Neural cell (in vitro differentiated cells): ENCODE data around the gene CDC37. TPM values are rescaled to one million over a fixed set of nuclear protein-coding genes. Genes with fewer than 3 reads are reported as not detected.

Experiments used
- H2AFZ ChIP-seq: fragments of 200-600, 300-800 bp; sonication (generic), shearing (Covaris generic); 2 replicates; pipeline ENCODE4 v1.6.0; 2014; ENCODE audit warnings: low read depth, mild to moderate bottlenecking, antibody characterized with exemption, low read length, moderate library complexity
- H3F3A ChIP-seq: fragments of 200-600 bp; shearing (Covaris generic); 2 replicates; pipeline ENCODE4 v1.6.1; 2016; ENCODE audit warnings: mild to moderate bottlenecking, moderate library complexity, mixed read lengths, antibody characterized with exemption, low read length; ENCODE audit not compliant: insufficient read depth, poor library complexity, severe bottlenecking
- H3K27ac ChIP-seq: fragments of 200-600, 300-800 bp; sonication (generic), shearing (Covaris generic); 2 replicates; pipeline ENCODE4 v1.5.1; 2014; ENCODE audit warnings: mild to moderate bottlenecking, low read length, moderate library complexity
- H3K27me3 ChIP-seq: fragments of 300-800, 200-600 bp; sonication (generic), shearing (Covaris generic); 2 replicates; pipeline ENCODE4 v1.6.0; 2014; ENCODE audit warnings: mild to moderate bottlenecking, low read depth, low read length, moderate library complexity; ENCODE audit not compliant: insufficient read depth
- H3K36me3 ChIP-seq: fragments of 300-800, 200-600 bp; sonication (generic), shearing (Covaris generic); 2 replicates; pipeline ENCODE4 v1.5.1; 2014; ENCODE audit warnings: mild to moderate bottlenecking, antibody characterized with exemption, low read length, moderate library complexity; ENCODE audit not compliant: insufficient read depth
- H3K4me2 ChIP-seq: fragments of 300-800, 200-600 bp; sonication (generic), shearing (Covaris generic); 2 replicates; pipeline ENCODE4 v1.6.0; 2014; ENCODE audit warnings: mild to moderate bottlenecking, low read length
- H3K4me3 ChIP-seq: fragments of 300-800, 200-600 bp; sonication (generic), shearing (Covaris generic); 2 replicates; pipeline ENCODE4 v1.5.1; 2014; ENCODE audit warnings: mild to moderate bottlenecking, low read length, moderate library complexity
- H3K79me2 ChIP-seq: fragments of 200-600 bp; shearing (Covaris generic); replicated peaks from 2 replicates; pipeline ENCODE4 v1.6.0; 2014; ENCODE audit warnings: mild to moderate bottlenecking, low read length, moderate library complexity; ENCODE audit not compliant: insufficient read depth
- H3K9ac ChIP-seq: fragments of 300-800, 200-600 bp; sonication (generic), shearing (Covaris generic); 2 replicates; pipeline ENCODE4 v1.6.1; 2016; ENCODE audit warnings: mild to moderate bottlenecking, low read length, mixed read lengths
- H3K9me2 ChIP-seq: fragments of 200-600 bp; shearing (Covaris generic); 2 replicates; pipeline ENCODE4 v1.6.1; 2016; ENCODE audit warnings: mild to moderate bottlenecking, low read length, mixed read lengths; ENCODE audit not compliant: insufficient read depth
- H3K9me3 ChIP-seq: fragments of 200-600, 300-800 bp; sonication (generic), shearing (Covaris generic); 2 replicates; pipeline ENCODE4 v1.6.1; 2016; ENCODE audit warnings: mild to moderate bottlenecking, mixed run types, low read length, moderate library complexity, mixed read lengths
- H4K20me1 ChIP-seq: fragments of 200-600 bp; shearing (Covaris generic); 2 replicates; pipeline ENCODE4 v1.6.1; 2016; ENCODE audit warnings: mild to moderate bottlenecking, mixed run types; ENCODE audit not compliant: insufficient read depth
- CTCF ChIP-seq: fragments of 450-650 bp; IDR thresholded peaks from 2 replicates; pipeline ENCODE4 v1.5.1; 2014; ENCODE audit warnings: antibody characterized with exemption, mild to moderate bottlenecking, moderate library complexity; ENCODE audit not compliant: poor library complexity, severe bottlenecking
- EP300 ChIP-seq: fragments of 450-650 bp; conservative IDR thresholded peaks from 2 replicates; pipeline ENCODE4 v1.6.1; 2014; ENCODE audit warnings: antibody characterized with exemption, mild to moderate bottlenecking, moderate library complexity; ENCODE audit not compliant: poor library complexity, severe bottlenecking
- EZH2 ChIP-seq: fragments of 200-600, 300-800 bp; shearing (Covaris generic), sonication (generic); IDR thresholded peaks from 2 replicates; pipeline ENCODE4 v1.6.1; 2014; ENCODE audit warnings: antibody characterized with exemption, low read length, borderline replicate concordance, mild to moderate bottlenecking; ENCODE audit not compliant: insufficient read depth, poor library complexity, severe bottlenecking
- MXI1 ChIP-seq: fragments of 450-650 bp; conservative IDR thresholded peaks from 2 replicates; pipeline ENCODE4 v1.6.1; 2014; ENCODE audit warnings: antibody characterized with exemption, mild to moderate bottlenecking; ENCODE audit not compliant: poor library complexity, severe bottlenecking
- POLR2AphosphoS5 ChIP-seq: IDR thresholded peaks from 2 replicates; pipeline ENCODE4 v1.6.1; 2012
- RAD21 ChIP-seq: fragments of 450-650 bp; conservative IDR thresholded peaks from 2 replicates; pipeline ENCODE4 v1.6.1; 2014; ENCODE audit warnings: antibody characterized with exemption, mild to moderate bottlenecking, moderate library complexity
- REST ChIP-seq: IDR thresholded peaks from 2 replicates; pipeline ENCODE4 v1.6.1; 2012; ENCODE audit warnings: borderline replicate concordance
- SMC3 ChIP-seq: fragments of 450-650 bp; conservative IDR thresholded peaks from 2 replicates; pipeline ENCODE4 v1.6.1; 2014; ENCODE audit warnings: antibody characterized with exemption, mild to moderate bottlenecking, moderate library complexity; ENCODE audit not compliant: poor library complexity
- TAF1 ChIP-seq: IDR thresholded peaks from 2 replicates; pipeline ENCODE4 v1.6.1; 2012; ENCODE audit warnings: low read depth
- polyA plus RNA-seq: library from polyadenylated mRNA; depleted of rRNA; stranded (reverse); fragments of >200 nt; gene quantifications from 2 replicates; pipeline ENCODE4 v1.2.3, GENCODE V29; 2014

Gene CDC37
- polyA plus RNA-seq, 1 donor from 2014 or later = 359 TPM

GRCh38 chr19:10343495-10343894 is 59.8 kb downstream of the CDC37 start:
- no peaks in the 10 kb centered on the region for H4K20me1 ChIP-seq
- H2AFZ ChIP-seq = no peak overlapping the region
- no peaks in the 10 kb centered on the region for H3K79me2 ChIP-seq
- no peaks in the 10 kb centered on the region for H3K9me2 ChIP-seq
- H3K27ac ChIP-seq = no peak overlapping the region
- no peaks in the 10 kb centered on the region for H3K36me3 ChIP-seq
- no peak overlapping the region for H3K4me3 ChIP-seq
- TF ChIP-seq EZH2 (no peak), CTCF (no peak), EP300 (no peak), SMC3 (no peak), POLR2AphosphoS5 (no peak), MXI1 (no peak), REST (no peak), RAD21 (no peak), TAF1 (no peak)
- H3K4me2 ChIP-seq = no peak overlapping the region
- no peak overlapping the region for H3K9ac ChIP-seq
- no peaks in the 10 kb centered on the region for H3K9me3 ChIP-seq
- no peaks in the 10 kb centered on the region for H3K27me3 ChIP-seq
- H3F3A ChIP-seq = no peaks in the 10 kb centered on the region

Other genes starting within 250 kb of the CDC37 start
- gene DNMT1, start 208.6 kb downstream of the CDC37 start, polyA plus RNA-seq = 41.2 and 58.4 TPM in 2 replicates
- 6.7 and 7.5 TPM in 2 replicates for gene S1PR2, start 172.2 kb downstream of the CDC37 start, polyA plus RNA-seq
- gene MRPL4, start 151.3 kb downstream of the CDC37 start, polyA plus RNA-seq = 27.1 and 27.2 TPM in 2 replicates
- not detected in 2 replicates for gene ICAM1, start 132.4 kb downstream of the CDC37 start, polyA plus RNA-seq
- gene ICAM4, start 116.6 kb downstream of the CDC37 start, polyA plus RNA-seq = not detected in 2 replicates
- 2.3 and 4.1 TPM in 2 replicates for gene ICAM5, start 113.6 kb downstream of the CDC37 start, polyA plus RNA-seq
- 22.8 and 45.2 TPM in 2 replicates for gene ZGLP1, start 93.7 kb downstream of the CDC37 start, polyA plus RNA-seq
- gene FDX2, start 87.5 kb downstream of the CDC37 start, polyA plus RNA-seq = 52.6 and 82.7 TPM in 2 replicates
- 1.3 and 6.7 TPM in 2 replicates for gene RAVER1, start 70.0 kb downstream of the CDC37 start, polyA plus RNA-seq
- 0.53 and 1.9 TPM in 2 replicates for gene ICAM3, start 63.9 kb downstream of the CDC37 start, polyA plus RNA-seq
- 63.3 and 95.8 TPM in 2 replicates for gene TYK2, start 23.0 kb downstream of the CDC37 start, polyA plus RNA-seq
- 3.4 and 4.7 TPM in 2 replicates for gene PDE4A, start 17.0 kb upstream of the CDC37 start, polyA plus RNA-seq
- 39.0 and 47.9 TPM in 2 replicates for gene KEAP1, start 99.8 kb upstream of the CDC37 start, polyA plus RNA-seq
- gene S1PR5, start 113.9 kb upstream of the CDC37 start, polyA plus RNA-seq = not detected in 2 replicates
- 50.2 and 59.3 TPM in 2 replicates for gene ATG4D, start 140.4 kb upstream of the CDC37 start, polyA plus RNA-seq
- 5.3 and 6.5 TPM in 2 replicates for gene KRI1, start 162.5 kb upstream of the CDC37 start, polyA plus RNA-seq
- gene CDKN2D, start 165.4 kb upstream of the CDC37 start, polyA plus RNA-seq = 333 and 339 TPM in 2 replicates
- 0.38 and 3.7 TPM in 2 replicates for gene AP1M2, start 183.8 kb upstream of the CDC37 start, polyA plus RNA-seq
- 50.0 and 55.7 TPM in 2 replicates for gene SLC44A2, start 222.0 kb upstream of the CDC37 start, polyA plus RNA-seq